Occipital lobe (tissue), 2 donors: ENCODE measurements around the gene FMNL3. TPM values are rescaled to one million over a fixed set of nuclear protein-coding genes. Genes with fewer than 3 reads are reported as not detected.
"Not testable (repeated sequence)": the region's sequence is repeated elsewhere in the genome, so short reads cannot be mapped to it uniquely, and the experiment has no call there.

ENCODE experiments used
- DNase-seq: peaks from one replicate; lab custom pipeline; 2025; lab: John Stamatoyannopoulos, UW
- total RNA-seq: library from RNA; depleted of rRNA; stranded (reverse); fragments of >200 nt; gene quantifications from one replicate; pipeline ENCODE4 v1.2.3, GENCODE V29; 2014

Gene FMNL3
- total RNA-seq, 1 donor from 2014 or later: 12.0 TPM

DNA sequence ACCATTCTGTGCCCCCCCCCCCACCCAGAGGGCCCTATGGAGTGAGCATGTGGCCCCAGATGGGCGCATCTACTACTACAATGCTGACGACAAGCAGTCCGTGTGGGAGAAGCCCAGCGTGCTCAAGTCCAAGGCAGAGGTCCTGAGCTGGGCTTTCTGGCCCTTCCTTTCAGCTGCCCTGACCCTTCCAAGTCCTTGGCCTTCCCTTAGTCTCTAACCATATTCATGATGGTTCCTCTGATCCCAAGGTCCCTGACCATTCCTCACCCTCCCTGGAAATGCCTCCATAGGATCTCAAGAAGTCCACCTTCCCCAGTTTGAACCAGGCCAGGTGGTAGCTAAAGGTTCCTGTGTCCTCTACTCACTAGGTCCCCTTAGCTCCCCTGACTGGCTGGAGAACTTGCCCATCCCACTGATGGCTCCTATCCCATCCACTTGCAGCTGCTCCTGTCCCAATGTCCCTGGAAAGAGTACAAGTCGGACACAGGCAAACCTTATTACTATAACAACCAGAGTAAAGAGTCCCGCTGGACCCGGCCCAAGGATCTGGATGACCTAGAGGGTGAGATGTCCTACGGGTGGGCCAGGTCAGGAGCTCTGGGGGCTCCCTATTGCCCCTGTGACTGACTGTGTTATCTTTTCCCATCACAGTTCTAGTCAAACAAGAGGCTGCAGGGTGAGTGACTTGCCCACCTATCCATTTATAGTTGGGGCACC, 74.1 kb downstream of the FMNL3 start:
- DNase-seq: no peak

DNA sequence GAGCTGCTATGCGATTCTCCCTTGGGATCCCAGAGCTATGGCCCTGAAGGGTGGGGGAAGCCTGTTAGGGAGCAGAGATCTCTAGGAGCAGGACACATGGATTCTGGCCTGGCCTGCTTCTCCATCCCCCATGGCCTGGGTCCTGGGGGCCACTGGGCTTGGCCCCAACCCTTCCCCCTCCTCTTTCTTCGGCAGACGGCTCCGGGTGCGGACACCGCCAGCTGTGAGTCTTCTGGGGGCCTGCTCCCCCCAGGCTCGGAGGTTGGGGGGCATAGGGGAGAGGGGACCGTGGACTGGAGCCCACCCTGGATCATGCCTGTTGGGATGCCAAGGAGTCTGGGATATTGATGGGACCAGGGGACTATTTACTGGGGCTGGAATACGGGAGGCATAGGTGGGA, 74.8 kb downstream of the FMNL3 start:
- DNase-seq: no peak

DNA sequence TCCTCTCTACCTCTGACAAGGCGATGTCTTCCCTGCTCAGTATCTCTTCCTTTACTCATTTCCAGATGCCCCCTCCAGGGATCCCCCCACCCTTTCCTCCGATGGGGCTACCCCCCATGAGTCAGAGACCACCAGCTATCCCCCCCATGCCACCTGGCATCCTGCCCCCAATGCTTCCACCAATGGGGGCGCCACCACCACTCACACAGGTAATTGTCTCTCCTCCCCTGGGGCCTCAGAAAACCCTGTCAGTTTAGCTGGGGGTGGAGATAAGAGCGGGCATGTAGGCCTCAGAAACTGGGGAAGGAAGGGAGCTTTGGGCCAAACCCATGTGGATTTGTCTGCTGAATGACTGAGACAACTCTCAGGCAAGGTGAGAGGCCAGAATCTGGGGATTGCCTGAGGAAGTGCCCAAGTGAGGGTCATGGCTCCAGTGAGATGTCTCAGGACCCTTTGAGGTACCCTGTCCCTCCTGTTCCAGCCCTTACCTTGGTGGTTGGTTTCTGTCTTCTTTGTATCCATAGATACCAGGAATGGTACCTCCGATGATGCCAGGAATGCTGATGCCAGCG, 75.8 kb downstream of the FMNL3 start:
- DNase-seq: no peak

GRCh38 chr12:49627752-49628360, 79.3 kb downstream of the FMNL3 start:
- DNase-seq: no peak

- no peak for DNase-seq
These were observed 80.4 kb downstream of the FMNL3 start for GRCh38 chr12:49626836-49627235.

- DNase-seq: no peak
These were observed 80.9 kb downstream of the FMNL3 start for GRCh38 chr12:49626169-49626835.

DNA sequence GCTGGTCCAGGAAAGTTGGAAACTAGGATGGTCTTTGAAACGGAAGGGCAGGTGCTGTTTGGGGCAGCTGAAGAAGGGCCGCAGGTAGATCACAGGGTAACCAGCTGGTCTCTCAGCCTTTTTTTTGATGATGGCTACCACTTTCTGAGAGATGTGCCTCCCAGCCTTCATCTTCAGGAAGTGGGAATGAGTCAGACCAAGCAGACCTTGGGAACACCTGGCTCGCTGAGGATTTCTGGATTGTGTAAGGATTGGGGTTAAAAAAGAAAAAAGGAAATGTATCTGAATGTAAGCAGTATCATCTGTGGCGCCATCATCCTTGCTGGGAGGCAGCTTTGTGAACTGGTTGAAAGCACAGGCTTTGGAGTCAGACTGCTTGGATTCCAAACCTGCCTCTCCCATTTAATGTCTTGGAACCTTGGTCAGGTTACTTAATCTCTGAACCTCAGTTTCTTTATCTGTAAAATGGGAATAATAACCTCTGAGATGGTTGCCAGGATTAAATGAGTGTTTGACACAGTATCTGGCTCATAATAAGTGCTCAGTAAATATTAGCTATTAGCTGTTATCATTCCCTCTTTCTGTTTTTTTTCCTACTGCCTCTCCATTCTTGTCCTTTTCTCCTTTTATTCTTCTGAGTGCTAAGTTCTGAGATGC, 82.2 kb downstream of the FMNL3 start:
- DNase-seq: no peak

DNA sequence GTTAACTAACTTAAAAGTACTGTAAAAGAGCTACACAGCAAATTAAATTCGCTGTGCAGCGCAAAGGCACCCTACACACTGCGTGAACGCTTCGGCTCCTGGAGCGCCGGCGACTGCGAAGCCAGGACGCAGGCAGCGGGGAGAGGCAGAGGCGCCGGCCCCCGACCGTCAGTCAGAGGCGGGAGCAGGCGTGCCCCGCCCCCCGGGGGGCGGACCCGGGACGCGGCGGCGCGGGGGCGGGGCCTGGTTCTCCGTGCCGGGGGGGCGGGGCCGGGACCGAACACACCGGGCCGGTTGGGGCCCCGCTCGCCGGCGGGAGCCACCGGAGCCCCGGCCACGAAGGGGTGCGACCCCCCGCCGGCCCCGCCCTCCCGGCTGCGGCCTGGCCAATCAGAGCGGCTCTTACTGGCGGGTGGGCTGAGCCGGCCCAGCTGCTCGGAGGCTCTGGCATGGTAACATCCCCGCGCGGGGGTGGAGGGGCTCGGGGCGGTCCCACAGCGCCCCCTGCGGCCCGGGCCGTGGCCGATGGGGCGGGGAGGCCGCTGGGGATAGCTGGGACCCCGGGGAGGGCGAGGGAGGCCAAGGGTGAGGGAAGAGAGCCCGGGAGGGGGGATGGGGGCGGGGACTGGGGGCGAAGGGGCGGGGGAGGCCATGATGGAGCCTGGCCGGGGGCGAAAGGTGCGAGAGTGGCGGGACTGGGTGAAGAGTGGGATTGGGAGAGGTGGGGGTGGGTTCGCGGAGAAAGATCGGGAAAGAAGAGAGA, 83.9 kb downstream of the FMNL3 start, which contains the start of gene PRPF40B:
PRPF40B (plus strand) TSS at position 420 of the 763 bp plus-strand sequence; CDS start at position 450, 30 bp downstream.
- DNase-seq: peak; percentile 81

GRCh38 chr12:49622501-49623141, 84.6 kb downstream of the FMNL3 start:
- no peak for DNase-seq

GRCh38 chr12:49621651-49622500, 85.3 kb downstream of the FMNL3 start:
- DNase-seq: no peak

- DNase-seq: no peak
These were observed 87.9 kb downstream of the FMNL3 start for GRCh38 chr12:49619286-49619685.

- no peak for DNase-seq
These were observed 88.6 kb downstream of the FMNL3 start for GRCh38 chr12:49618576-49618975.

DNA sequence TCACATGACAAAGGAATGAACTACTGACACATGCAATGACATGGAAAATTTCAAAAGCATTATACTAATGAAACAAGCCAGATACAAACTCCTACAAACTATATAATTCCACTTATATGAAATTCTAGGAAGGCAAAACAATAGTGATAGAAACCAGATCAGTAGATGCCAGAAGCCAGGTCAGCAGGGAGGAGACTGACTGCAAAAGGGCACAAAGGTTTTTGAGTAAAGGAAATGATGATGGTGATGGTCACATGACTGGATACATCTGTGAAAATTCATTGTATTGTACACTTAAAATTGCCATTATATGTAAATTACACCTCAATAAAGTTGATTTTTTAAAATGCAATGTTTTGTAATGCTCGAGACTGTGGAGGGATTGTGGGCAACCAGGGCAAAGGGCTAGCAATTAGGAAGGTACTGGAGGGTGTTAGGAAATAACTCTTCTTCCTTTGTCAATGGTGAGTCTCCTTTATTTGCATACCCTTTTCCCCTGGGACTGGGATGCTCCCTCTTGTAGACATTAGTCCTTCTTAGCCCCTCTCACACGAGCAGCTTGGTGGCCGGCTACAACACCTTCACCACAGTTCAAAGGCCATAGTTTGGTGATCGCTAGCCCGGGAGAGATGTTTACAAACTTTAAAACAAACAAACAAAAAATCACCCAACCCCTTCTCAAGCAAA, 90.5 kb downstream of the FMNL3 start:
- DNase-seq: no peak

DNA sequence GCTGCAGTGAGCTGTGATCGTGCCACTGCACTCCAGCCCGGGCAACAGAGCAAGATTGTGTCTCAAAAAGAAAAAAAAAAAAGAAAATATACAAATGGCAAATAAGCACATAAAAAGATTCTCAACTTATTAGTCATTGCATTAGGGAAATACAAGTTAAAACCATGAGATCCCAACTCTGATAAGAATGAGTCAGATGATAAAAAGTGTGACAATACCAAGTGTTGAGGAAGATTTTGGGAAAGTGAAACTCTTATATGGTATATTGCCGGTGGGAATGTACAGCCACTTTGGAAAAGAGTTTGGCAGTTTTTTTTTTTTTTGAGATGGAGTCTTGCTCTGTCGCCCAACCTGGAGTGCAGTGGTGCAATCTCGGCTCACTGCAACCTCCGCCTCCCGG, 91.5 kb downstream of the FMNL3 start:
- no peak for DNase-seq

GRCh38 chr12:49612210-49612609, 95.0 kb downstream of the FMNL3 start:
- DNase-seq: no peak

DNA sequence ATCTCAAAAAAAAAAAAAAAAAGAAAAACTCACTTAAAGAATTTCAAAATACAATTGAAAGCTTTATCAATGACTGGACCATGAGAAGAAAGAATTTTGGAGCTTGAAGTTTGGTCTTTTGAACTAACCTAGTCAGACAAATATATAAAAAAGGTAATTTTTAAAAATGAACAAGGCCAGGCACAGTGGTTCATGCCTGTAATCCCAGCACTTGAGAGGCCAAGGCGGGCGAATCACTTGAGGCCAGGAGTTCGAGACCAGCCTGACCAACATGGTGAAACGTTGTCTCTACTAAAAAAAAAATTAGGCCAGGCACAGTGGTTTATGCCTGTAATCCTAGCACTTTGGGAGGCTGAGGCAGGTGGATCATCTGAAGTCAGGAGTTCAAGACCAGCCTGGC, 96.4 kb downstream of the FMNL3 start:
- DNase-seq: not testable (repeated sequence)

DNA sequence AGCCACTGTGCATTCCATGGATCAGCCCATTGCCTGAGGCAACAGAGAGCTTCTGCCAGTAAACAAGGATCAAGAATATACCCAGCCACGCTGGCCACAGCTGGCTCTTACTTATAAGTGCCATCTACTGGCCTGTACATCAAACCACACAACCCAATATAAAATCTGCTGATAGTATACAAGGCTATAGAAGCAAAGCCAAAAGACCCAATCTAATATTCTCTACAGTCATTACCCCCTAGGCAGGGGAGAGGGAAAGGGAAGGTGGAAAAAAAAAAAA, 97.4 kb downstream of the FMNL3 start:
- no peak for DNase-seq

GRCh38 chr12:49609059-49609874, 97.9 kb downstream of the FMNL3 start:
- no peak for DNase-seq
